GM18858 (cell line): ENCODE data around the gene PNMT.

Experiments used
- ATAC-seq: cut with Tn5 transposase; IDR thresholded peaks from one replicate; pipeline ENCODE4 v1.9.1; 2021; ENCODE audit not compliant: unreplicated experiment

The PNMT gene

DNA sequence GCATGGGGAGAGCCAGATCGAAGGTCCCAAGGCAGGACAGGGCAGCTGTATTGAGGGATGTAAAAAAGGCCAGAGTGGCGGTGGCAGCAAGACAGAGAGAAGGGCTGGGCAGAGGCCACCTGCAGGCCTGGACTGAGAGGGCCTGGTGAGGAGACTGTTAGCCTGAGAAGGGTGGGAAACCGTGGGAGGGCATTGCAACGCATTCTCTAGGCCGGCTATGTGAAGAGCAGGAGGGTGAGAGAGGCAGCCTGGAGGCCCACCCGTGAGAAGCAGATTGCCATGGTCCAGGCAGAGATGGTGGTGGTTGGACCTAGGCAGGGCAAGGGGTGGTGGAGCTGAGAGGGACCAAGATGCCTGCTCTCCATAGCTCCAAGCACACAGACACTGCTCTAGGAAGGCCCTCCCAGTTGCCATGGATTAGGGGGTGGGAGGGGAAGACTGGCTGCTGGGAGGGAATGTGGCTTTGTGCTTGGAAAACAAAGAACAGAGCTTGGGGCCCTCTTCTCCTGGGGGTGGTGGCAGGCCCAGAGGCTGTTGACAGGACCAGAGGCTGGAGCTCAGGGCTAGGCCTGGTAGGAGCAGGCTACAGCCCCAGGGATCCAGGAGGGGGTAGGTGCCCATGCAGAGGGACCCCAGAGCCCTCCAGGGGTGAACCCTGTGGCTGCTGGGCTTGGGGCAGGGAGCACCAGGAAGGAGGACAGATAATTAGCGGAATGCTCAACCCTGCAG is 15.5 kb upstream of the PNMT start:
- ATAC-seq = no peak

DNA sequence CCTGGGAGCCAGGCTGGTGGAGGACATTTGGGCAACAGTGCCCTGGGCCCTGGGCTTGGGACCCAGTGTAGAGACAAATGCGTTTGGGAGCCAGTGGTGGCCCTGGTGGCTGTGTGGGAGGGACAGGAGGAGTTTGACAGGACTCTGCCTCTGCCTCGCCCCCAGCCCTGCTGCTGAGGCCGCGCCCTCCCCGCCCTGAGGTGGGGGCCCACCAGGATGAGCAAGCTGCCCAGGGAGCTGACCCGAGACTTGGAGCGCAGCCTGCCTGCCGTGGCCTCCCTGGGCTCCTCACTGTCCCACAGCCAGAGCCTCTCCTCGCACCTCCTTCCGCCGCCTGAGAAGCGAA is 15.0 kb upstream of the PNMT start:
- ATAC-seq = no peak

DNA sequence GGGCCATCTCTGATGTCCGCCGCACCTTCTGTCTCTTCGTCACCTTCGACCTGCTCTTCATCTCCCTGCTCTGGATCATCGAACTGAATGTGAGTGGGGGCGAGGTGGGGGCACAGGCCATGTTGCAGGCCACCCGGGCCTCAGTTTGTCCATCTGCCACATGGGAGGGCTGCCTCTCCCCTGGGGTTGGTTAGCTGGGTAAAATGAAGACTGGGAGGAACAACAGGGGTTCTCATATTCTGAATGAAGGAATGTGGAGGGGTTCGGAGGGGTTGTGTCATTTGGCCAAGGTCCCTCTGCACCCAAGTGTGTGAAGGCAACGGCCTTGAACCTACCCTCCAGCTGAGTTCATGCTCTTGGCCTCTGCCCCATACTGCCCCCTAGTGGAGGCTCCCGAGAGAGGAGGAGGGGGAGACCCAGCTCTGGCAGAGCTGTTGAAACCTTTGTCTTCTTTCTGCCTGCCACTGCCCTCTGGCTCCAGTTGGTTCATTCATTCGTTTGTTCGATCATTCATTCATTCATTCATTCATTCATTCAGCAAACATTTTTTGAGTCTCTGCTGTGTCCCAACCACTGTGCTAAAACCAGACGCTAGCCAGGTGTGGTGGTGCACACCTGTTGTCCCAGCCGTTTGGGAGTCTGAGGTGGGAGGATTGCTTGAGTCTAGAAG is 14.5 kb upstream of the PNMT start:
- no peak for ATAC-seq

- ATAC-seq = no peak
These were observed 13.1 kb upstream of the PNMT start for GRCh38 chr17:39655105-39655504.

GRCh38 chr17:39658346-39658745 is 9.9 kb upstream of the PNMT start:
- ATAC-seq = no peak

DNA sequence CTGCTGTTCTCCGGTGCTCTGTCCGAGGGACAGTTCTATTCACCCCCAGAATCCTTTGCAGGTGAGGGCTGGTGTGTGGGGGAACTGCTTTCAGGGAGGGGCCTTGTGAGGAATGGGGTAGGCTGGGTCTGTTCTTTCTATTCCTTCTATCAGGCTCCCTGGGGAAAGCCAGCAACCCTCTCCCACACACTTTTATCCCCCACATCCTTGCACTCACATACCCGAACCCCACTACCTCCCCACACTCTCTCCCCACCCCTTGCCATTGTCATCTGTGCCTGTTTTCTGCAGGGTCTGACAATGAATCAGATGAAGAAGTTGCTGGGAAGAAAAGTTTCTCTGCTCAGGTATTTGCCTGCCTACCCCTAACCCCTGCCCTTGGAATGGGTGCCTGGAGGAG is 9.5 kb upstream of the PNMT start:
- ATAC-seq = no peak

DNA sequence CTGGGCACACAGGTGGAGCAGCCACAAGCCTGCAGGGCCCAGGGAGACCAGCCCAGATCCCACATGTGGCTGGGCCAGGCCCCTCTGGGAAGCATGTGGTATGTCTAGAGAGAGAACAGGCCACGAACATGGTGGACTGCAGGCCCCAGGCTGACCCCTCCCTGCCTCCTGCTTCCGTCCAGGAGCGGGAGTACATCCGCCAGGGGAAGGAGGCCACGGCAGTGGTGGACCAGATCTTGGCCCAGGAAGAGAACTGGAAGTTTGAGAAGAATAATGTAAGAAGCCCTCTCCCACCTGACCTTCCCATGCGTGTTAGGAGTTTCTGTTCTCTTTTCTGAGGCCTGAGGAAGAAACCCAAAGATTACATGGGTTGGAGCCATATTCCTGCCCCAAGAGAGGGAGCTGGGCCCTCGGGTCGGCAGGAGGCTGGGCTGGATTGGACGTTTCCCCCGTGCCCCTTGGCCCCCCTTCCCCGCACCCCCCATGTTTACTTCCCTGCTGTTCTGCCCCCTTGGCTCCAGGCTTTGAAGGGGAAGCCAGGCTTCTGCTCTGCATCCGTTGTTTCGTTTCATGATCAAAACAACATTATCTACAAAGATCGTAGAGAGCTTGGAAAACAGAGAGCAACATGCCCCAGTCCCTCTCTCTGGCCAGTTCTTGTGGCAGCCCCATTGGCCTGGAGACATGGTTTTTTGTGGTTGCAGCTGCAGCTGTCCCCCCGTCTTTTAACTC is 8.8 kb upstream of the PNMT start:
- ATAC-seq = no peak

GRCh38 chr17:39660011-39660360 is 8.3 kb upstream of the PNMT start:
- no peak for ATAC-seq

DNA sequence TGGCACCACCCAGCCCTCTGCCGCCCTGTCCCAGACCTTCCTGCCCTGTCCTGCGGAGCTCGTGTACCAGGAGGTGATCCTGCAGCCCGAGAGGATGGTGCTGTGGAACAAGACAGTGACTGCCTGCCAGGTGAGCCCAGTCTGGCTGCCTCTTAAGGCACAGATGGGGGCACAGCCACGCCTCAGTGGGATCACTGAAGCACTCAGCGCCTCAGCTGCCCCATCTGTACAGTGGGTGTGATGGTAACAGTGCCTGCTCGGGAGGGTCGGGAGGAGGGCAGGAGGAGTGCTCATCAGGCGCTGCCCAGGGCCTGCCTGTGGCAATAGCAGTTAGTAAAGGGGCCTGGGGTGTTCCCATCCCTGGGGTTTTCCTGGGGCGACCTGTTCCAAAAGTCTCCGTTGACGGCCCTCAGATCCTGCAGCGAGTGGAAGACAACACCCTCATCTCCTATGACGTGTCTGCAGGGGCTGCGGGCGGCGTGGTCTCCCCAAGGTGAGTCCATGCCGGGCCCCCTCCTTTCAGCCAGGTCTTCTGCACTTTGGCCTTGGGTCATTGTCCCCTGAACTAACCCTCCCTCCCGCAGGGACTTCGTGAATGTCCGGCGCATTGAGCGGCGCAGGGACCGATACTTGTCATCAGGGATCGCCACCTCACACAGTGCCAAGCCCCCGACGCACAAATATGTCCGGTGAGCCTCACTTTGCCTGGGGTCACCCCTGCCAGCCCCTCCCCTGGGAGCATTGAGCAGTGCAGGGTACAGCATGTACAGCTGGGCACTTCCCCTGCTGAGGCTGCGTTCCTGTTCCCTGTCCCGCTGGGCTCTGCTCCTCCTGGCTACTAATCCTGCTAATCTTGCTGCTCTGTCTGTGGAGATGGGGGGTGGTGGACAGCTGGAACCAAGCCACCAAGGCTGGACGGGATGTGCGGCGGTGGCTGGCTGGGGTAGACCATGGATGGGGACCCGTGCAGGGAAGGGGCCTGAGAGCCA is 7.6 kb upstream of the PNMT start:
- ATAC-seq = no peak

GRCh38 chr17:39661744-39662541 is 6.3 kb upstream of the PNMT start:
- ATAC-seq = no peak

DNA sequence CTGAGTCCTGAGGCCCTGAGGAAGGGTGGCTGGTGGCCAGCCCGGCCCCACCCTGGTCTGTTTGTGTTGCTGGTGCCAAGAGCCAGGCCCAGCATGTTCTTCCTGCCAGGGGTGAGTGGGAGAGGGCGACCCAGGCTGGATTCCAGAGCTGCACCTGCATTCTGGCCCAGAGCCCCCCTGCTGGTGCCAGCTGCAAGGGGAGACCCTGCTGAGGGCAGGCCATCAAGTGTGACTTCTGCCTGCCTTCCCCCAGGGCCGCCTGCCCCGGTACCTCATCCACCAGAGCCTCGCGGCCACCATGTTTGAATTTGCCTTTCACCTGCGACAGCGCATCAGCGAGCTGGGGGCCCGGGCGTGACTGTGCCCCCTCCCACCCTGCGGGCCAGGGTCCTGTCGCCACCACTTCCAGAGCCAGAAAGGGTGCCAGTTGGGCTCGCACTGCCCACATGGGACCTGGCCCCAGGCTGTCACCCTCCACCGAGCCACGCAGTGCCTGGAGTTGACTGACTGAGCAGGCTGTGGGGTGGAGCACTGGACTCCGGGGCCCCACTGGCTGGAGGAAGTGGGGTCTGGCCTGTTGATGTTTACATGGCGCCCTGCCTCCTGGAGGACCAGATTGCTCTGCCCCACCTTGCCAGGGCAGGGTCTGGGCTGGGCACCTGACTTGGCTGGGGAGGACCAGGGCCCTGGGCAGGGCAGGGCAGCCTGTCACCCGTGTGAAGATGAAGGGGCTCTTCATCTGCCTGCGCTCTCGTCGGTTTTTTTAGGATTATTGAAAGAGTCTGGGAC is 5.5 kb upstream of the PNMT start:
- no peak for ATAC-seq

DNA sequence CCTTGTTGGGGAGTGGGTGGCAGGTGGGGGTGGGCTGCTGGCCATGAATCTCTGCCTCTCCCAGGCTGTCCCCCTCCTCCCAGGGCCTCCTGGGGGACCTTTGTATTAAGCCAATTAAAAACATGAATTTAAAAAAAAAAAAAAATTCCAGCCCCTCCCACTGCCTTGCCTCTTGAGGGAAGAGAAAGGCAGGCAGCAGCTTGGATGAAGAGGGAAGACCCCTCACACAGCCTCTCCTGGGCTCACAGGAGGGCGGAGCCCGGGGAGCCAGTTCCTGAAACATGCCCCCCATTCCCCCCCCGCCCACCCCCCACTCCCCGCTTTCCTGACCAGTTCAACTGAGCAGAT is 4.9 kb upstream of the PNMT start:
- no peak for ATAC-seq

DNA sequence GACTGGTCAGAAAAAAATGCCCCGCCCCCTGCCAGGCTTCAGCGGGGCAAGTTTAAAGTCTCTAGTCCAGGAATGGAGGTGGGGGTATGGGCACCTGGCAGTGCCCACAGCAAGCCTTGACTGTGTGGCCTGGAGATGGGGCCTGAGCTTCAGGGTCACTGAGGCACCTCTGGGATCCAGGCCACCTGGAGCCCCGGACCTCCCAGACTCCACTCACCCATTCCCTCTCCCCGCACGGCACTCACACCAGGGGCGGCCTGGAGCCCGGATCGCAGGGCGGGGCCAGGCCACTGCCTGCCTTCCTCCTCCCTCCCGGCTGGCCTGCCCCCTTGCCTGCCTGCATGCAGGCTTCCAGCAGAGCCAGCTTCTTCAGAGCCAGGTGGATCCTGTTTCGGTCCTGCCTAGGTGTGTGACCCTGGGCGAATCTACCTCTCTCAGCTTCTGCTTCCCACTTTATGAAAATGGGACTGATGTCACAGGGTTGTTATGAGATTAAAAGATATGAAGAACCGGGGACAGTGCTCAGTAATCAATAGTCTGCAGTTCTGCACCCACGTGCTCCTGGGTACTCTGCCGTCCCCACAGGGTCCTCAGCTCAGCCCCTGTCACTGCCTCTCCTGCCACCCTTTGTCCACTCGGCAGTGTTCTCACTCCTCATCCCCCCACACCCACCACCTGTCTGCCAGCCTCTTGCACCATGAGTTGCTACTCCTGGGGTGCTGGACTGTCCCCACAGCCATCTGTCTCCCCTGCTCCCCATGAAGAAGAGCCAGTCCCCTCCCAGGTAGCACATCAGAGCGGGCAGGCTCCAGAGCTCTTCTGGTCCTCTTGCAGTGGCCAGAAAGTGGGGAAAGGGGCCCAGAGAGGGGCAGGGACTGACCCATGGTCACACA is 4.3 kb upstream of the PNMT start:
- no peak for ATAC-seq

- ATAC-seq = no peak
These were observed 3.4 kb upstream of the PNMT start, which contains the start of gene TCAP for GRCh38 chr17:39664581-39665561. TSS of gene TCAP (plus strand) at chr17:39665349. CDS start at chr17:39665360, 11 bp downstream.

- ATAC-seq = no peak
These were observed 2.5 kb upstream of the PNMT start for GRCh38 chr17:39665642-39666224.

DNA sequence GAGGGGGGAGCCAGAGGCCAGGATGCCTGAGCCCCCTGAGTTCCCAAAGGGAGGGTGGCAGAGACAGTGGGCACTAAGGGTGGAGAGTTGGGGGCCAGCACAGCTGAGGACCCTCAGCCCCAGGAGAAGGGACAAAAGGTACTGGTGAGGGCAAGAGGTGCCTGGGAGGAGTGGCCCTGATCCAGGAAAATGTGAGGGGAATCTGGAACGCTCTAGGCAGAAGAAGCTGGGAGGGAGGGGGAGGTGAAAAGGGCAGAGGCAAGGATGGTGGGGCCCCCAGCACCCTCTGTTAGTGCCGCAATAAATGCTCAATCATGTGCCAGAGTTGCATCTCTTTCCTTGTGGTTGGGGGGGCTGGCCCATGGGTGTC is 2.0 kb upstream of the PNMT start:
- no peak for ATAC-seq

DNA sequence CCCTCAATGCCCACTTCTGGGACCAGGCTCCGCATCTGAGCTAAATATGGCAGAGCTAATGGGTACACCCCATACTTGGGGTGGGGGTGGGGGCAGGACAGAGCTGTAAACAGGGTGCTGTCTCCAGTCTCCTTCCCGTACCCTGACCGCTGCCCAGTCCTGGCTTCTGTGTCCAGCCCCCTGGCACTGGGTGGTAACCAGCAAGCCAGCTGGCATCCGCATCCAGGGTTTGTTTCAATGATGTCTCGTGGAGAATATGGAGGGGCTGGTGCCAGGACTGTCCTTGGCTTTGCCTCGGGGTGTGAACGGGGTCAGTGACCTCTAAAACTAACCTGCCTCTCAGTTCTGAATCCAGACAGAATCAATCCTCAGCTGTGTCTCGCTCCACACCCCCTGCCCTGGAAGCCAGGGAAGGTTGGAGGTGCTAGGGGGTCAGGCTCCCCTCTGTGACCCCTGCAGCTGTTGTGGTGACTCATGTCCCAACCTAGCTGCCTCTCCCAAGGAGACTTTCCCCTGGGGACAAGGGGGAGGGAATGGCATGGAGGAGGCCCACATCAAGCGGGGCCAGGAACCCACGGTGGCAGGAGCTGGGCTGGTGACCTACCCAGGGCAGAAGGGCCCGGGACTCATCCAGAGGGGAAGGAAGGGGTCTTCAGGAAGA is 1.5 kb upstream of the PNMT start:
- ATAC-seq = no peak
